ENCODE data around the gene PNMA1. TPM values are rescaled to one million over a fixed set of nuclear protein-coding genes. Genes with fewer than 3 reads are reported as not detected.

The PNMA1 gene
- total RNA-seq, 1 donor from 2014 or later: 25.9 TPM

DNA sequence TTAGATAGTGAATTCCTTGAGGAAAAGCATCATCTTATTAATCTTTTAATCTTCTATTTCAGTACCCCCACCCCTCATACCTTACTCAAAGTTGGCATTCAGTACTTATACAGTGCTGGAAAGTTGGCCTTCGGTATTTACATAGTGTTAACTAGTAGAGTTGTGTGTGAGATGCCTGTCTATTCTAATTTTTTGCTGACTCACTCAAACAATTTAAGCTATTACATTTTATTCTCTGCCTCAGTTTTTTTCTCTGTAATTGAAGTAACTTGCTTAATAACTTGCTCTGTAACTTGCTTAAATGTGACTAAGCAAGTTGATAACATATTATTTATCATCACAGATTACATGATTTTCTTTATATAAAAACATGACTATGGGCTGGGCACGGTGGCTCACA is 49.1 kb downstream of the PNMA1 start:
- no peak for DNase-seq (ENCODE audit: low spot score)
- no peak overlapping the region for H3K9ac ChIP-seq
- H3K36me3 ChIP-seq: no peaks in the 10 kb centered on the region
- peaks cover 4% of the 10 kb centered on the region for H3K27me3 Mint-ChIP-seq (ENCODE audit: insufficient read depth, low read depth)
- no peaks in the 10 kb centered on the region for H3K27me3 ChIP-seq
- no peaks in the 10 kb centered on the region for H3K4me1 ChIP-seq
- no peaks in the 10 kb centered on the region for H3F3A ChIP-seq (ENCODE audit: low read depth)
- H3K36me3 Mint-ChIP-seq: peaks cover 16% of the 10 kb centered on the region
- no peaks in the 10 kb centered on the region for H3K9me3 Mint-ChIP-seq
- no peak overlapping the region for H3K4me3 Mint-ChIP-seq
- no peak overlapping the region for H3K27ac ChIP-seq
- no peaks in the 10 kb centered on the region for H3K79me2 ChIP-seq (ENCODE audit: low read depth)
- no peaks in the 10 kb centered on the region for H3K9me3 ChIP-seq (ENCODE audit: low read depth)
- no peak overlapping the region for H3K4me2 ChIP-seq
- H4K20me1 ChIP-seq (ENCODE audit: low read depth): no peaks in the 10 kb centered on the region
- H3K27ac Mint-ChIP-seq: no peak overlapping the region
- no peak overlapping the region for H3K4me3 ChIP-seq
- no peak overlapping the region for H2AFZ ChIP-seq (replicated peaks)
- no peaks in the 10 kb centered on the region for H3K4me1 Mint-ChIP-seq
- TF ChIP-seq, protein P1, sequence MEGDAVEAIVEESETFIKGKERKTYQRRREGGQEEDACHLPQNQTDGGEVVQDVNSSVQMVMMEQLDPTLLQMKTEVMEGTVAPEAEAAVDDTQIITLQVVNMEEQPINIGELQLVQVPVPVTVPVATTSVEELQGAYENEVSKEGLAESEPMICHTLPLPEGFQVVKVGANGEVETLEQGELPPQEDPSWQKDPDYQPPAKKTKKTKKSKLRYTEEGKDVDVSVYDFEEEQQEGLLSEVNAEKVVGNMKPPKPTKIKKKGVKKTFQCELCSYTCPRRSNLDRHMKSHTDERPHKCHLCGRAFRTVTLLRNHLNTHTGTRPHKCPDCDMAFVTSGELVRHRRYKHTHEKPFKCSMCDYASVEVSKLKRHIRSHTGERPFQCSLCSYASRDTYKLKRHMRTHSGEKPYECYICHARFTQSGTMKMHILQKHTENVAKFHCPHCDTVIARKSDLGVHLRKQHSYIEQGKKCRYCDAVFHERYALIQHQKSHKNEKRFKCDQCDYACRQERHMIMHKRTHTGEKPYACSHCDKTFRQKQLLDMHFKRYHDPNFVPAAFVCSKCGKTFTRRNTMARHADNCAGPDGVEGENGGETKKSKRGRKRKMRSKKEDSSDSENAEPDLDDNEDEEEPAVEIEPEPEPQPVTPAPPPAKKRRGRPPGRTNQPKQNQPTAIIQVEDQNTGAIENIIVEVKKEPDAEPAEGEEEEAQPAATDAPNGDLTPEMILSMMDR (IDR thresholded peaks at IDR 0.05): no peak
- no peak for TF ChIP-seq EZH2 (IDR thresholded peaks at IDR 0.05)
- no peak for TF ChIP-seq EZH2phosphoT487 (IDR thresholded peaks at IDR 0.05)

DNA sequence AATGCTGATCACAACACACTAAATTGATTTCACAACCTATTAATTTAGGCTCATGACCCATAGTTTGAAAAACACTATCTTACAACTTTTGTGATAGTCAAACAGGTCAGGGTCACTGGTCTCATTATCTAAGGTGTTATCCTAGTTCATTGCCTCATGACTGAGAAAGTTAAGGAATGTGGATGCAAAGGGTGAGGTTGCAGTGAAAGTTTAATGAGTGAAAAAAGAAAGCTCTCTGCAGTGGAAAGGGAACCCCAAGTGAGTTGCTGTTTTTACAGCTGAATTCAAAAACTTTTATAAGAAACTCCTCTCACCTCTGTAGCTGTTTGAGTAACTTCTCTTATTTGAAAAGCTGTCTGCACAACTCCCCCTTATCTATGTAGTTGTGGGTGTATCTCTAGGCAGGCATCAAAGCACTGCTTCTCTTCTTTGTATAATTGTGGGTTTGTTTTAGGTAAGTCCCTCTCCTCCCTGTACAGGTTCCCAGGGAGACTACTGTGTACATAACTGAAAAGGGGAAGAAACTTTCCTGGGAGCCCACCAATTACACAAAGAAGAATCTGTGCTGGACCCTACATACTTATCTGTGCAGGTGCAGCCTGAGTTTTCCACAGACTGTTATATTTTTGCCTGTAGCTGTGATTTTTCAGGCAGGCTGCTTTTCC is 50.5 kb downstream of the PNMA1 start:
- Histone ChIP-seq H3K27ac (no peak overlapping the region), H3F3A (ENCODE audit: low read depth) (no peaks in the 10 kb centered on the region), H3K27me3 (no peaks in the 10 kb centered on the region), H3K79me2 (ENCODE audit: low read depth) (no peaks in the 10 kb centered on the region), H3K4me3 (no peak overlapping the region), H3K4me1 (no peaks in the 10 kb centered on the region), H2AFZ (replicated peaks) (no peak overlapping the region), H3K9ac (no peak overlapping the region), H4K20me1 (ENCODE audit: low read depth) (no peaks in the 10 kb centered on the region), H3K4me2 (no peak overlapping the region), H3K9me3 (ENCODE audit: low read depth) (no peaks in the 10 kb centered on the region), H3K36me3 (no peaks in the 10 kb centered on the region)
- Mint-ChIP-seq H3K27me3 (ENCODE audit: insufficient read depth, low read depth) (peaks cover 4% of the 10 kb centered on the region), H3K27ac (no peak overlapping the region), H3K9me3 (no peaks in the 10 kb centered on the region), H3K4me1 (no peaks in the 10 kb centered on the region), H3K4me3 (no peak overlapping the region), H3K36me3 (peaks cover 16% of the 10 kb centered on the region)
- no peak for TF ChIP-seq EZH2 (IDR thresholded peaks at IDR 0.05)
- no peak for TF ChIP-seq EZH2phosphoT487 (IDR thresholded peaks at IDR 0.05)
- TF ChIP-seq, protein P1 (IDR thresholded peaks at IDR 0.05): no peak
- DNase-seq (ENCODE audit: low spot score): no peak

- Histone ChIP-seq H3K9me3 (ENCODE audit: low read depth) (no peaks in the 10 kb centered on the region), H3K36me3 (no peaks in the 10 kb centered on the region), H3K4me3 (no peak overlapping the region), H3K4me2 (no peak overlapping the region), H2AFZ (replicated peaks) (no peak overlapping the region), H3K9ac (no peak overlapping the region), H3K4me1 (no peaks in the 10 kb centered on the region), H4K20me1 (ENCODE audit: low read depth) (no peaks in the 10 kb centered on the region), H3F3A (ENCODE audit: low read depth) (no peaks in the 10 kb centered on the region), H3K79me2 (ENCODE audit: low read depth) (no peaks in the 10 kb centered on the region), H3K27ac (no peak overlapping the region), H3K27me3 (no peaks in the 10 kb centered on the region)
- TF ChIP-seq EZH2 (IDR thresholded peaks at IDR 0.05) (no peak), EZH2phosphoT487 (IDR thresholded peaks at IDR 0.05) (no peak)
- TF ChIP-seq, protein P1 (IDR thresholded peaks at IDR 0.05): no peak
- Mint-ChIP-seq H3K36me3 (peaks cover 18% of the 10 kb centered on the region), H3K4me3 (no peak overlapping the region), H3K9me3 (no peaks in the 10 kb centered on the region), H3K4me1 (no peaks in the 10 kb centered on the region), H3K27ac (no peak overlapping the region), H3K27me3 (ENCODE audit: insufficient read depth, low read depth) (peaks cover 4% of the 10 kb centered on the region)
- peak; percentile 15 for DNase-seq (ENCODE audit: low spot score)
Measured at GRCh38 chr14:73662487-73662943, 51.7 kb downstream of the PNMA1 start.

All from neural progenitor cell (in vitro differentiated cells).